Neuronal stem cell (in vitro differentiated cells): ENCODE results near the gene FAM193A.

Source experiments
- DNase-seq: peaks from one replicate; pipeline ENCODE4 v3.0.0-alpha.2; 2013; ENCODE audit warnings: low spot score
- H2AFZ ChIP-seq: one replicate; pipeline ENCODE4 v1.6.1; 2013; ENCODE audit warnings: mild to moderate bottlenecking, low read length, inconsistent platforms
- H2AK5ac ChIP-seq: 2 replicates; pipeline ENCODE4 v1.6.1; 2013; ENCODE audit warnings: low read depth, mild to moderate bottlenecking, inconsistent platforms, low read length, moderate library complexity, mixed read lengths
- H2BK120ac ChIP-seq: 2 replicates; pipeline ENCODE4 v1.6.1; 2013; ENCODE audit warnings: low read depth, mild to moderate bottlenecking, inconsistent platforms, low read length, moderate library complexity, mixed read lengths
- H2BK12ac ChIP-seq: one replicate; pipeline ENCODE4 v1.6.1; 2013; ENCODE audit warnings: low read length, inconsistent platforms
- H2BK15ac ChIP-seq: 2 replicates; pipeline ENCODE4 v1.6.1; 2013; ENCODE audit warnings: mild to moderate bottlenecking, low read length, inconsistent platforms, mixed read lengths
- H2BK5ac ChIP-seq: one replicate; pipeline ENCODE4 v1.6.1; 2013; ENCODE audit warnings: inconsistent platforms, mild to moderate bottlenecking, low read length, moderate library complexity
- H3K14ac ChIP-seq: one replicate; pipeline ENCODE4 v1.6.1; 2013; ENCODE audit warnings: low read length, inconsistent platforms
- H3K18ac ChIP-seq: 2 replicates; pipeline ENCODE4 v1.6.1; 2013; ENCODE audit warnings: low read length, inconsistent platforms
- H3K23ac ChIP-seq: 2 replicates; pipeline ENCODE4 v1.6.1; 2013; ENCODE audit warnings: low read depth, mild to moderate bottlenecking, mixed read lengths, low read length, inconsistent platforms; ENCODE audit not compliant: poor library complexity
- H3K27ac ChIP-seq: replicated peaks from 3 replicates; pipeline ENCODE4 v1.5.1; 2013; ENCODE audit warnings: low read length, inconsistent platforms
- H3K27me3 ChIP-seq, 3 experiments: 2 replicates each; pipeline ENCODE4 v1.6.1; 2013; ENCODE audit warnings: low read length in 3 of 3, mild to moderate bottlenecking in 2 of 3, inconsistent platforms in 1 of 3, low read depth in 1 of 3, mixed read lengths in 1 of 3, moderate library complexity in 1 of 3; ENCODE audit not compliant: control insufficient read depth in 3 of 3, insufficient read depth in 3 of 3
- H3K36me3 ChIP-seq, 2 donors: replicated peaks in 1 of 2; 2 replicates each; pipeline ENCODE4 v1.6.1; 2013; ENCODE audit warnings: low read length in 2 of 2; ENCODE audit not compliant: control insufficient read depth in 2 of 2, insufficient read depth in 2 of 2
- H3K4ac ChIP-seq: 2 replicates; pipeline ENCODE4 v1.6.1; 2013; ENCODE audit warnings: inconsistent platforms, mild to moderate bottlenecking, low read length, moderate library complexity
- H3K4me1 ChIP-seq, 2 donors: 1 replicate in 1 of 2; 2 replicates in 1 of 2; pipeline ENCODE4 v1.6.1; 2013; ENCODE audit warnings: low read length in 2 of 2, low read depth in 1 of 2; ENCODE audit not compliant: control insufficient read depth in 2 of 2, insufficient read depth in 1 of 2
- H3K4me2 ChIP-seq: one replicate; pipeline ENCODE4 v1.6.1; 2013; ENCODE audit warnings: mild to moderate bottlenecking, low read length, inconsistent platforms; ENCODE audit not compliant: insufficient read depth, poor library complexity, severe bottlenecking
- H3K4me3 ChIP-seq, 2 donors: 2 replicates each; pipeline ENCODE4 v1.5.1; 2013; ENCODE audit warnings: low read length in 2 of 2, mild to moderate bottlenecking in 2 of 2, inconsistent platforms in 1 of 2, moderate library complexity in 1 of 2
- H3K79me1 ChIP-seq: one replicate; pipeline ENCODE4 v1.6.1; 2013; ENCODE audit warnings: low read depth, mild to moderate bottlenecking, inconsistent platforms, low read length, moderate library complexity
- H3K9ac ChIP-seq: one replicate; pipeline ENCODE4 v1.6.1; 2013; ENCODE audit warnings: mild to moderate bottlenecking, low read depth, low read length, inconsistent platforms; ENCODE audit not compliant: poor library complexity
- H3K9me3 ChIP-seq, 2 donors: replicated peaks in 1 of 2; 2 replicates each; pipeline versions ENCODE3 to v1.6.1; 2013; ENCODE audit warnings: low read length in 2 of 2, mild to moderate bottlenecking in 2 of 2, inconsistent platforms in 1 of 2, low read depth in 1 of 2, mixed read lengths in 1 of 2, moderate library complexity in 1 of 2; ENCODE audit not compliant: control insufficient read depth in 2 of 2, insufficient read depth in 1 of 2
- H4K8ac ChIP-seq: one replicate; pipeline ENCODE4 v1.6.1; 2013; ENCODE audit warnings: low read depth, mild to moderate bottlenecking, inconsistent platforms, low read length, moderate library complexity
- H4K91ac ChIP-seq: one replicate; pipeline ENCODE4 v1.6.1; 2013; ENCODE audit warnings: low read length, low read depth, mild to moderate bottlenecking, inconsistent platforms; ENCODE audit not compliant: poor library complexity
- WGBS, 2 donors: extraction: QIAGEN DNeasy Blood & Tissue Kit; methylation state at CpG; one replicate each; pipeline ENCODE4 v1.1.7; 2013; ENCODE audit warnings: missing lambda C conversion rate in 2 of 2, mixed read lengths in 1 of 2; ENCODE audit not compliant: insufficient read length in 2 of 2, insufficient replicate concordance in 1 of 2; ENCODE audit errors: extremely low coverage in 2 of 2; 5-methylcytosine and 5-hydroxymethylcytosine counted together

The FAM193A gene

DNA sequence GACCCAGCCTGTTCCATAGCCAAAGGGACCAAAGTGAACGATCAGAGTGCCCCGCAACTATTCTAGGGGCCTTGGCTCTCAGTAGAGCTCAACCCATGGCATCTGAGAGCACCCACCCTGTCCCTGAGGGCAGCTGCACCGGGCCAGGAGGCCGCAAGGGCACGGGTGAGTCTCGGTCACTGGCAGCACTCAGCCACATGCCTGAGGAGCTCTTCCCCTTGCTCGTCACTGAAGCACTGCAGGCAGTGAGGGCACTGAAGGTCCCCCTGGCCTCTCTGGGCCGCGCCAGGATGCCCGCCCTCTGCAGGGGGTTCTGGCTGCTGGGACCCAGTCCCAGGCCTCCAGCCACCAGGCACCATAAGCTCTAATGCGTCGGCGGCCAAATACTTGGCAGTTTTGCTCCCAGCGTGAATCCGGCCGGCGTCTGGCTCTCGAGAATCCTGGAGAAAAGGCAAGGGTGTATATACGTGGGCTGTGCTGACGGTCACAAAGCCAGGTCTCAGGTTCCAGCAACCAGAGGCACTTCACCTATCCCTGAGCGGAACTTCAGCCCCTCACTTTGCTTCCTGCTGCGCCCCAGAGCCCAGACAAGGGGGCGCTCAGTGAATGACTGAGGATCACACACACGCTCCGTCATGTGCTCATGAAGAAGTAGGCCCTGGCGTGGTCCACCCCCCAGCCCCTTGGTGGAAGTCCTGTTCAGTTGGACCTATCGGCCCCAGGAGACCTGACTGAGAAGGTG lies 205.8 kb downstream of the FAM193A start:
- H3K23ac ChIP-seq, result no peak overlapping the region
- H3K4me1 ChIP-seq, result peaks cover 0 to 8% of the 10 kb centered on the region in 2 donors
- no peaks in the 10 kb centered on the region for H3K9me3 ChIP-seq
- peaks cover 31 to 65% of the 10 kb centered on the region in 2 donors for H3K36me3 ChIP-seq
- WGBS, 2 donors, result no CpG with 5 or more reads among the region's 27 CpGs
- H3K4ac ChIP-seq, result no peak overlapping the region
- peak overlapping the region in 1 of 2 donors; percentile 22 for H3K4me3 ChIP-seq
- H2BK15ac ChIP-seq, result no peak overlapping the region
- no peak overlapping the region for H3K27ac ChIP-seq
- no peak overlapping the region for H3K9ac ChIP-seq
- no peak overlapping the region for H4K91ac ChIP-seq
- H2BK5ac ChIP-seq, result no peak overlapping the region
- no peak overlapping the region for H3K18ac ChIP-seq
- no peak overlapping the region for H2BK120ac ChIP-seq
- no peak for DNase-seq
- no peaks in the 10 kb centered on the region for H3K27me3 ChIP-seq
- no peak overlapping the region for H3K14ac ChIP-seq
- H2BK12ac ChIP-seq, result no peak overlapping the region
- no peaks in the 10 kb centered on the region for H3K79me1 ChIP-seq
- H3K4me2 ChIP-seq, result no peak overlapping the region
- H4K8ac ChIP-seq, result no peak overlapping the region
- no peak overlapping the region for H2AK5ac ChIP-seq
- H2AFZ ChIP-seq, result no peak overlapping the region

DNA sequence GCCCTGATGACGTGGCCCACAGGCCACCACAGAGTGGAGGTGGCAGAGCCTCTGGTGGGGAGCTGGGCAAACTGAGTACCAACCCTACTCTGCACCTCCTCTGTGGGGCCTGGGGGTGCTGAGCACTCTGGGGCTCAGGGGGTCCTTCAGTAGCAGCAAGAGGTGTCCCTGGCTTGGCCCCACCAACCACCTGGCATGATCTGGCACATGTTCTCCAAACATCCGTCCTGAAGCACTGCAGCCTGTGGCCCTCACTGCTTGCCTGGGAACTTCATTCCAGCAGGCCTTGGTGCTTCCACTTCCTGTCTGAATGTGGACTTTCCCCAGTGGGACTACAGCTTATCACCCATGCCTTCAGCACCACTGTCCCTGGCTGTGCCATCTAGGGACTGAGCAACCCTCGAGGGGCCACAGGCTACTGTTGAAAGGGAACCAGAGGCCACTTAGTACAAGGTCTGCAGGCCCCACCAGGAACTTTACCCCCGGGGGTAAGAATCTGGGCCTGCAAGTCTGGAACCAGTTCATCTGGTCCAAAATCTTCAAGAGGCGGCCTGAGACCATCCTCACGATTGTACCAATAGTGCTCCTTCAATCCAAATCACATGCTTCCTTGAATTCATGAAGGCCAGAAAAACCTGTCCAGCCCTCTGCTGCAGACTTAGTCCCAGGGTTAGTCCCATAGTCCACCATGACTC lies 206.5 kb downstream of the FAM193A start:
- no peak for DNase-seq

DNA sequence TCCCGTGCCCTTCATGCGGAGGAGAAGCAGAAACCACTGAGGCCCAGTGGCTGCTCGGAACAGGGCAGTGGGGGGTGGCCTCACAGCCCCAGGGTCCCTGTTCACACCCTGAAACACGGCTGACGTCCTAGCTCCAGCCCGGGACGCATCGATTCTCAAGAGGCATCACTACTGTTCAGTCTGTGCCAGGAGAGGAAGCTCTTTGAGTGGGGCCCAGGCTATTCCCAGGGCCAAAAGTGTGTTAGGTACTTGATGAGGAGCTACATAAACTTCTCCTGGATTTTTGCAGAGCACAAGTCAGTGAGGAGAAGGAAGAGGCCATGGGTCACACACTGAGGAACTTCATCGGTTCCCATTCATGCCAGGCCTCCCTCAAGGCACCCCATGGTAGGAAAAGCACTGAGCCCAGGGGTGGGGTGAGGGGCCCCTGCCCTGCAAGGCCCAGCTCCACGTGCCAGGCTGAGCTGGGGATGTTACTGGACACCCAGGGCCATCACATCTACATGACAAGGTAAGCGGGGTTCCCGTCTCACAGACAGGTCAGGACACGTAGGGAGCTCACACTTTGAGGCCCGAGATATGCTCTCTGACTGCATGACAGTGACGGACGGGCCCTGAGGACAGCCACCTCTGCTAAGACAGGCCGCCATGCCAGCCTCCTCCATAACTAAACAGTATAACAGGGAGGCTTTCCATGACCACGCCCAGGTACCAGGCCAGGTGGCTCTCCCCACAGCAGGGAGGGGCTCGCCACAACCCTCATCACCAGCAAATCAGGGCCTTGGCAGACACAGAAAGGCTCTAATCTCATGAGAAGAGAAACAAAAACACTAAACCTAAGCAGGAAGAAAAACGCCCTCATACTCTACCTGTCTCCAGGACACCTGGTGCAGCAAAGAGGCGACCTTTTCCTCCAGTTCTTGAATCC lies 207.3 kb downstream of the FAM193A start:
- H2BK5ac ChIP-seq, result no peak overlapping the region
- H2AK5ac ChIP-seq, result no peak overlapping the region
- H3K23ac ChIP-seq, result no peak overlapping the region
- H3K27me3 ChIP-seq, result no peaks in the 10 kb centered on the region
- H3K4me2 ChIP-seq, result no peak overlapping the region
- H3K9me3 ChIP-seq, result no peaks in the 10 kb centered on the region
- H2AFZ ChIP-seq, result no peak overlapping the region
- peaks cover 35 to 70% of the 10 kb centered on the region in 2 donors for H3K36me3 ChIP-seq
- no peak overlapping the region for H3K4me3 ChIP-seq
- H2BK120ac ChIP-seq, result no peak overlapping the region
- H4K8ac ChIP-seq, result no peak overlapping the region
- H3K4me1 ChIP-seq, result peaks cover 0 to 8% of the 10 kb centered on the region in 2 donors
- no peak overlapping the region for H3K18ac ChIP-seq
- no peak for DNase-seq
- WGBS, 2 donors, result no CpG with 5 or more reads among the region's 21 CpGs
- H3K9ac ChIP-seq, result no peak overlapping the region
- no peak overlapping the region for H3K27ac ChIP-seq
- H3K79me1 ChIP-seq, result no peaks in the 10 kb centered on the region
- H3K14ac ChIP-seq, result no peak overlapping the region
- H4K91ac ChIP-seq, result no peak overlapping the region
- no peak overlapping the region for H2BK15ac ChIP-seq
- H3K4ac ChIP-seq, result no peak overlapping the region
- H2BK12ac ChIP-seq, result no peak overlapping the region

More for the DNA sequence above, 206.5 kb downstream of the FAM193A start:
- no peak overlapping the region for H2AK5ac ChIP-seq
- H4K8ac ChIP-seq, result no peak overlapping the region
- H3K4ac ChIP-seq, result no peak overlapping the region
- H3K4me1 ChIP-seq, result peaks cover 0 to 8% of the 10 kb centered on the region in 2 donors
- no CpG with 5 or more reads among the region's 6 CpGs for WGBS, 2 donors
- no peak overlapping the region for H2BK12ac ChIP-seq
- no peak overlapping the region for H4K91ac ChIP-seq
- no peak overlapping the region for H2BK15ac ChIP-seq
- H3K18ac ChIP-seq, result no peak overlapping the region
- H3K9me3 ChIP-seq, result no peaks in the 10 kb centered on the region
- H3K23ac ChIP-seq, result no peak overlapping the region
- no peak overlapping the region for H3K4me2 ChIP-seq
- no peaks in the 10 kb centered on the region for H3K27me3 ChIP-seq
- H3K14ac ChIP-seq, result no peak overlapping the region
- H2BK120ac ChIP-seq, result no peak overlapping the region
- H2BK5ac ChIP-seq, result no peak overlapping the region
- H3K4me3 ChIP-seq, result no peak overlapping the region
- H3K79me1 ChIP-seq, result no peaks in the 10 kb centered on the region
- no peak overlapping the region for H3K27ac ChIP-seq
- H2AFZ ChIP-seq, result no peak overlapping the region
- no peak overlapping the region for H3K9ac ChIP-seq
- peaks cover 35 to 70% of the 10 kb centered on the region in 2 donors for H3K36me3 ChIP-seq
